Activated CD4-positive, alpha-beta T cell treated with anti-CD3 and anti-CD28 coated beads, Interleukin-2, amount 50 U/mL, for 4 hours (primary cell): Measurements from ENCODE around the gene NECTIN2.
A peak's percentile ranks its signal among the peaks of the same experiment; 100 is the strongest.

ENCODE experiments used
- DNase-seq, 2 experiments: peaks; one replicate each; pipeline ENCODE4 v3.0.0-alpha.2; 2020

NECTIN2 gene

GRCh38 chr19:44845612-44846454 lies at the start of gene NECTIN2:
NECTIN2 (plus strand) TSS chr19:44846297; CDS start chr19:44846526, 229 bp downstream.
- peak; percentile 67 to 71 for DNase-seq

- no peak for DNase-seq
Measured at GRCh38 chr19:44796701-44797115, 49.4 kb upstream of the NECTIN2 start.

- no peak for DNase-seq
Measured at GRCh38 chr19:44799627-44800346, 46.3 kb upstream of the NECTIN2 start.

GRCh38 chr19:44800461-44800860 lies 45.6 kb upstream of the NECTIN2 start:
- DNase-seq = peak; percentile 80 to 81

- no peak for DNase-seq
Measured at GRCh38 chr19:44803442-44804428, 42.4 kb upstream of the NECTIN2 start.

GRCh38 chr19:44806291-44806690 lies 39.8 kb upstream of the NECTIN2 start:
- DNase-seq = no peak

GRCh38 chr19:44807162-44807561 lies 38.9 kb upstream of the NECTIN2 start:
- DNase-seq = no peak

GRCh38 chr19:44807652-44808462 lies 38.2 kb upstream of the NECTIN2 start:
- DNase-seq = no peak

- DNase-seq = no peak
Measured at GRCh38 chr19:44808463-44809371, 37.4 kb upstream of the NECTIN2 start, which contains the start of gene BCAM. BCAM (plus strand) TSS chr19:44809103; CDS start chr19:44809125, 22 bp downstream.

- no peak for DNase-seq
Measured at GRCh38 chr19:44809577-44810233, 36.4 kb upstream of the NECTIN2 start.

- DNase-seq = no peak
Measured at GRCh38 chr19:44810234-44811121, 35.6 kb upstream of the NECTIN2 start.

GRCh38 chr19:44811122-44811419 lies 35.0 kb upstream of the NECTIN2 start:
- no peak for DNase-seq

GRCh38 chr19:44812142-44812718 lies 33.9 kb upstream of the NECTIN2 start:
- DNase-seq = no peak

- DNase-seq = no peak
Measured at GRCh38 chr19:44813070-44813840, 32.8 kb upstream of the NECTIN2 start.

- no peak for DNase-seq
Measured at GRCh38 chr19:44813841-44814470, 32.1 kb upstream of the NECTIN2 start.

- DNase-seq = no peak
Measured at GRCh38 chr19:44814517-44814916, 31.6 kb upstream of the NECTIN2 start.

GRCh38 chr19:44816301-44816700 lies 29.8 kb upstream of the NECTIN2 start:
- DNase-seq = no peak
